SK-N-MC (cell line): Measurements from ENCODE around the gene GPR135.

Experiments used
- EZH2 ChIP-seq: fragments of 200-600 bp; sonication (generic); IDR thresholded peaks from one replicate; pipeline ENCODE4 v1.6.1; 2017; ENCODE audit warnings: antibody characterized with exemption
- FOXP2 ChIP-seq: optimal IDR thresholded peaks from 2 replicates; pipeline ENCODE3; 2011; ENCODE audit warnings: mild to moderate bottlenecking, moderate library complexity; ENCODE audit not compliant: insufficient read depth; ENCODE audit errors: extremely low read length, control extremely low read depth
- POLR2AphosphoS5 ChIP-seq: IDR thresholded peaks from 2 replicates; pipeline ENCODE4 v1.6.1; 2012; ENCODE audit warnings: mild to moderate bottlenecking, low read depth, low read length, borderline replicate concordance

GRCh38 chr14:59419303-59419702 is 45.9 kb downstream of the GPR135 start:
- TF ChIP-seq POLR2AphosphoS5 (no peak), EZH2 (no peak), FOXP2 (no peak)
